ENCODE measurements around the gene GRK4.

The GRK4 gene

GRCh38 chr4:3029464-3029863 lies 66.1 kb downstream of the GRK4 start:
- H3K4me1 ChIP-seq (ENCODE audit: control insufficient read depth, low read depth, low read length): no peaks in the 10 kb centered on the region
- no peaks in the 10 kb centered on the region for H3K27me3 ChIP-seq (ENCODE audit: control insufficient read depth, insufficient read depth, low read length)
- H3K9ac ChIP-seq (ENCODE audit: low read length): no peak overlapping the region
- no peaks in the 10 kb centered on the region for H3K9me3 ChIP-seq (ENCODE audit: control insufficient read depth, low read depth, low read length)
- no peaks in the 10 kb centered on the region for H3K36me3 ChIP-seq (ENCODE audit: control insufficient read depth, low read depth, low read length)
- H3K27ac ChIP-seq (ENCODE audit: low read length): no peak overlapping the region
- no peak overlapping the region for H3K4me3 ChIP-seq (ENCODE audit: low read length)

- Histone ChIP-seq H3K36me3 (ENCODE audit: control insufficient read depth, low read depth, low read length) (no peaks in the 10 kb centered on the region), H3K9me3 (ENCODE audit: control insufficient read depth, low read depth, low read length) (no peaks in the 10 kb centered on the region)
These were observed 67.4 kb downstream of the GRK4 start for GRCh38 chr4:3030566-3031356.

GRCh38 chr4:3031357-3032082 lies 68.1 kb downstream of the GRK4 start:
- H3K27me3 ChIP-seq (ENCODE audit: control insufficient read depth, insufficient read depth, low read length): no peaks in the 10 kb centered on the region
- H3K4me3 ChIP-seq (ENCODE audit: low read length): no peak overlapping the region
- H3K9me3 ChIP-seq (ENCODE audit: control insufficient read depth, low read depth, low read length): no peaks in the 10 kb centered on the region
- no peak overlapping the region for H3K9ac ChIP-seq (ENCODE audit: low read length)
- no peaks in the 10 kb centered on the region for H3K36me3 ChIP-seq (ENCODE audit: control insufficient read depth, low read depth, low read length)
- H3K4me1 ChIP-seq (ENCODE audit: control insufficient read depth, low read depth, low read length): no peaks in the 10 kb centered on the region
- H3K27ac ChIP-seq (ENCODE audit: low read length): no peak overlapping the region

More at GRCh38 chr4:3030566-3031356, 67.4 kb downstream of the GRK4 start:
- H3K9ac ChIP-seq (ENCODE audit: low read length): no peak overlapping the region
- H3K27me3 ChIP-seq (ENCODE audit: control insufficient read depth, insufficient read depth, low read length): no peaks in the 10 kb centered on the region
- no peak overlapping the region for H3K4me3 ChIP-seq (ENCODE audit: low read length)
- no peaks in the 10 kb centered on the region for H3K4me1 ChIP-seq (ENCODE audit: control insufficient read depth, low read depth, low read length)
- H3K27ac ChIP-seq (ENCODE audit: low read length): no peak overlapping the region

GRCh38 chr4:3034231-3034630 lies 70.9 kb downstream of the GRK4 start:
- H3K36me3 ChIP-seq (ENCODE audit: control insufficient read depth, low read depth, low read length): no peaks in the 10 kb centered on the region
- H3K9ac ChIP-seq (ENCODE audit: low read length): no peak overlapping the region
- H3K27ac ChIP-seq (ENCODE audit: low read length): no peak overlapping the region
- H3K27me3 ChIP-seq (ENCODE audit: control insufficient read depth, insufficient read depth, low read length): no peaks in the 10 kb centered on the region
- no peak overlapping the region for H3K4me3 ChIP-seq (ENCODE audit: low read length)
- H3K9me3 ChIP-seq (ENCODE audit: control insufficient read depth, low read depth, low read length): no peaks in the 10 kb centered on the region
- no peaks in the 10 kb centered on the region for H3K4me1 ChIP-seq (ENCODE audit: control insufficient read depth, low read depth, low read length)

- Histone ChIP-seq H3K4me3 (ENCODE audit: low read length) (no peak overlapping the region), H3K27ac (ENCODE audit: low read length) (no peak overlapping the region), H3K36me3 (ENCODE audit: control insufficient read depth, low read depth, low read length) (no peaks in the 10 kb centered on the region), H3K9ac (ENCODE audit: low read length) (no peak overlapping the region), H3K9me3 (ENCODE audit: control insufficient read depth, low read depth, low read length) (no peaks in the 10 kb centered on the region), H3K27me3 (ENCODE audit: control insufficient read depth, insufficient read depth, low read length) (no peaks in the 10 kb centered on the region), H3K4me1 (ENCODE audit: control insufficient read depth, low read depth, low read length) (no peaks in the 10 kb centered on the region)
These were observed 71.9 kb downstream of the GRK4 start for GRCh38 chr4:3035249-3035648.

GRCh38 chr4:3035674-3036073 lies 72.3 kb downstream of the GRK4 start:
- Histone ChIP-seq H3K36me3 (ENCODE audit: control insufficient read depth, low read depth, low read length) (no peaks in the 10 kb centered on the region), H3K9me3 (ENCODE audit: control insufficient read depth, low read depth, low read length) (no peaks in the 10 kb centered on the region), H3K27ac (ENCODE audit: low read length) (no peak overlapping the region), H3K27me3 (ENCODE audit: control insufficient read depth, insufficient read depth, low read length) (no peaks in the 10 kb centered on the region), H3K9ac (ENCODE audit: low read length) (no peak overlapping the region), H3K4me1 (ENCODE audit: control insufficient read depth, low read depth, low read length) (no peaks in the 10 kb centered on the region), H3K4me3 (ENCODE audit: low read length) (no peak overlapping the region)

GRCh38 chr4:3036131-3036952 lies 73.0 kb downstream of the GRK4 start:
- Histone ChIP-seq H3K36me3 (ENCODE audit: control insufficient read depth, low read depth, low read length) (no peaks in the 10 kb centered on the region), H3K4me3 (ENCODE audit: low read length) (no peak overlapping the region), H3K4me1 (ENCODE audit: control insufficient read depth, low read depth, low read length) (no peaks in the 10 kb centered on the region), H3K27me3 (ENCODE audit: control insufficient read depth, insufficient read depth, low read length) (no peaks in the 10 kb centered on the region), H3K9me3 (ENCODE audit: control insufficient read depth, low read depth, low read length) (no peaks in the 10 kb centered on the region), H3K9ac (ENCODE audit: low read length) (no peak overlapping the region), H3K27ac (ENCODE audit: low read length) (no peak overlapping the region)

- Histone ChIP-seq H3K27ac (ENCODE audit: low read length) (no peak overlapping the region), H3K9me3 (ENCODE audit: control insufficient read depth, low read depth, low read length) (no peaks in the 10 kb centered on the region), H3K27me3 (ENCODE audit: control insufficient read depth, insufficient read depth, low read length) (no peaks in the 10 kb centered on the region), H3K9ac (ENCODE audit: low read length) (no peak overlapping the region), H3K4me1 (ENCODE audit: control insufficient read depth, low read depth, low read length) (no peaks in the 10 kb centered on the region), H3K4me3 (ENCODE audit: low read length) (no peak overlapping the region), H3K36me3 (ENCODE audit: control insufficient read depth, low read depth, low read length) (no peaks in the 10 kb centered on the region)
These were observed 74.6 kb downstream of the GRK4 start for GRCh38 chr4:3037957-3038461.

GRCh38 chr4:3039706-3040366 lies 76.5 kb downstream of the GRK4 start:
- no peaks in the 10 kb centered on the region for H3K27me3 ChIP-seq (ENCODE audit: control insufficient read depth, insufficient read depth, low read length)
- H3K9me3 ChIP-seq (ENCODE audit: control insufficient read depth, low read depth, low read length): no peaks in the 10 kb centered on the region
- no peak overlapping the region for H3K9ac ChIP-seq (ENCODE audit: low read length)
- H3K36me3 ChIP-seq (ENCODE audit: control insufficient read depth, low read depth, low read length): no peaks in the 10 kb centered on the region
- H3K4me3 ChIP-seq (ENCODE audit: low read length): no peak overlapping the region
- H3K27ac ChIP-seq (ENCODE audit: low read length): no peak overlapping the region
- no peaks in the 10 kb centered on the region for H3K4me1 ChIP-seq (ENCODE audit: control insufficient read depth, low read depth, low read length)

GRCh38 chr4:3040452-3041191 lies 77.3 kb downstream of the GRK4 start:
- Histone ChIP-seq H3K4me1 (ENCODE audit: control insufficient read depth, low read depth, low read length) (no peaks in the 10 kb centered on the region), H3K27ac (ENCODE audit: low read length) (no peak overlapping the region), H3K27me3 (ENCODE audit: control insufficient read depth, insufficient read depth, low read length) (no peaks in the 10 kb centered on the region), H3K36me3 (ENCODE audit: control insufficient read depth, low read depth, low read length) (no peaks in the 10 kb centered on the region), H3K4me3 (ENCODE audit: low read length) (no peak overlapping the region), H3K9me3 (ENCODE audit: control insufficient read depth, low read depth, low read length) (no peaks in the 10 kb centered on the region), H3K9ac (ENCODE audit: low read length) (no peak overlapping the region)

All from iPS-18a (cell line).